HCT116 (cell line): ENCODE data around the gene ATP5PD.

Source experiments
- ATF3 ChIP-seq: IDR thresholded peaks from 2 replicates; pipeline ENCODE4 v1.6.1; 2012
- CEBPB ChIP-seq: IDR thresholded peaks from 2 replicates; pipeline ENCODE4 v1.6.1; 2012; ENCODE audit warnings: low read depth
- CTCF ChIP-seq, 3 experiments: fragments of 200-600 bp in 1 of 3; sonication (generic) in 1 of 3; IDR thresholded peaks in 2 of 3; conservative IDR thresholded peaks in 1 of 3; 2 replicates each; pipeline ENCODE4 v1.5.1; 2012 to 2017; ENCODE audit warnings: low read depth in 2 of 3, low read length in 2 of 3, antibody characterized with exemption in 1 of 3, borderline replicate concordance in 1 of 3, control low read depth in 1 of 3, mild to moderate bottlenecking in 1 of 3, mixed read lengths in 1 of 3, mixed run types in 1 of 3, moderate library complexity in 1 of 3; ENCODE audit not compliant: insufficient read depth in 1 of 3
- EZH2 ChIP-seq: fragments of 200-600 bp; sonication (generic); IDR thresholded peaks from 2 replicates; pipeline ENCODE4 v1.6.1; 2017; ENCODE audit warnings: antibody characterized with exemption, mixed run types
- SIN3A ChIP-seq: IDR thresholded peaks from 2 replicates; pipeline ENCODE4 v1.6.1; 2012; ENCODE audit warnings: low read depth
- TF ChIP-seq, protein P1 (sequence below): IDR thresholded peaks from 2 replicates; pipeline ENCODE4 v1.6.1; 2012; ENCODE audit warnings: low read depth

DNA sequence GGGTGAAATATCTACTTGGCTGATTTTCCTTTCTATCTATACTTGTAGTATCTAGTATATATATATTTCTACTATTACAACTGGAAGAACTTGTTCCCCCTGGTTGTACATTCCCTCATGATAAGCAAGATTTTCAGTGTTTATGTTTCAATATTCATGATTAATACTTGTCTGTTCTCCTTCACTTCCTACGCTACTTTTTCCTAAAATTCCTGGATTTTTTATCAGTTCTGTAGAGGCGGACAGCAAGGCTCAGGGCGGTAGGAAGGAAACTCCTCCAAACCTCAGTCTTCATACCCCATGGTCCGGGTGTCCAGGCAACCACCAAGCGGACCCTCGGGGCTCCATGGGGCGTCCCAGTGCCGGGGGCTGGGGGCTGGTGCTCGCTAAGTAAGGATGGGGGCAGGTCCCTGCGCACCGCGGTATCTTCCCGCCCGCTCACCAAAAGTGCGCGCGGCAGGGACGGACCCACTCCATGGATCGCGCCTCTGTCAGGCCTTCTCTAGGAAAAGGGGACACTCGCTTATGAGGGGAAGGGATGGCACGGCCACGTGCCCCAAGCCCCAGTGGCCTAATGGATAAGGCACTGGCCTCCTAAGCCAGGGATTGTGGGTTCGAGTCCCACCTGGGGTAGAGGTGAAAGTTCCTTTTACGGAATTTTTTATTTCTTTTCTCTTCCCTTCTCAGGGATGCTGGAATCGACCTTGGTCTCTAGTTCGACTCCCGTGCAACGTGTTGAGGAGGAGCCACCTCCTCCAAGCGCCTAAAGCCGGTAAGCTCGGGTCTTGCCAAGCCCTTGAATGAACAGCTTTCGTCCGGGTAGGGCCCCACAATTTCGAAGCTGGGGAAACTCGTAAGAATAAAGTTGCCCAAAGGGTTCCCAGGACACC, 13.2 kb downstream of the ATP5PD start:
- no peak for TF ChIP-seq CTCF (IDR thresholded peaks at IDR 0.05 in 2 of 3, conservative IDR thresholded peaks at IDR 0.05 in 1 of 3; ENCODE audit: borderline replicate concordance in 1 of 3, insufficient read depth in 1 of 3, low read depth in 2 of 3, low read length in 2 of 3)
- TF ChIP-seq, protein P1, sequence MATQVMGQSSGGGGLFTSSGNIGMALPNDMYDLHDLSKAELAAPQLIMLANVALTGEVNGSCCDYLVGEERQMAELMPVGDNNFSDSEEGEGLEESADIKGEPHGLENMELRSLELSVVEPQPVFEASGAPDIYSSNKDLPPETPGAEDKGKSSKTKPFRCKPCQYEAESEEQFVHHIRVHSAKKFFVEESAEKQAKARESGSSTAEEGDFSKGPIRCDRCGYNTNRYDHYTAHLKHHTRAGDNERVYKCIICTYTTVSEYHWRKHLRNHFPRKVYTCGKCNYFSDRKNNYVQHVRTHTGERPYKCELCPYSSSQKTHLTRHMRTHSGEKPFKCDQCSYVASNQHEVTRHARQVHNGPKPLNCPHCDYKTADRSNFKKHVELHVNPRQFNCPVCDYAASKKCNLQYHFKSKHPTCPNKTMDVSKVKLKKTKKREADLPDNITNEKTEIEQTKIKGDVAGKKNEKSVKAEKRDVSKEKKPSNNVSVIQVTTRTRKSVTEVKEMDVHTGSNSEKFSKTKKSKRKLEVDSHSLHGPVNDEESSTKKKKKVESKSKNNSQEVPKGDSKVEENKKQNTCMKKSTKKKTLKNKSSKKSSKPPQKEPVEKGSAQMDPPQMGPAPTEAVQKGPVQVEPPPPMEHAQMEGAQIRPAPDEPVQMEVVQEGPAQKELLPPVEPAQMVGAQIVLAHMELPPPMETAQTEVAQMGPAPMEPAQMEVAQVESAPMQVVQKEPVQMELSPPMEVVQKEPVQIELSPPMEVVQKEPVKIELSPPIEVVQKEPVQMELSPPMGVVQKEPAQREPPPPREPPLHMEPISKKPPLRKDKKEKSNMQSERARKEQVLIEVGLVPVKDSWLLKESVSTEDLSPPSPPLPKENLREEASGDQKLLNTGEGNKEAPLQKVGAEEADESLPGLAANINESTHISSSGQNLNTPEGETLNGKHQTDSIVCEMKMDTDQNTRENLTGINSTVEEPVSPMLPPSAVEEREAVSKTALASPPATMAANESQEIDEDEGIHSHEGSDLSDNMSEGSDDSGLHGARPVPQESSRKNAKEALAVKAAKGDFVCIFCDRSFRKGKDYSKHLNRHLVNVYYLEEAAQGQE, result no peak
- no peak for TF ChIP-seq CEBPB
- no peak for TF ChIP-seq EZH2
- TF ChIP-seq ATF3, result peak; percentile 97
- no peak for TF ChIP-seq SIN3A
